ENCODE data around the gene HERC4. TPM values are rescaled to one million over a fixed set of nuclear protein-coding genes. Genes with fewer than 3 reads are reported as not detected.

Gene HERC4
- total and polyA plus RNA-seq, 9 of the 15 experiments (the other 6 are each of a cell fraction or from before 2014, with no cell fraction given), result 12.5 to 33.5 (median 22.8) TPM

DNA sequence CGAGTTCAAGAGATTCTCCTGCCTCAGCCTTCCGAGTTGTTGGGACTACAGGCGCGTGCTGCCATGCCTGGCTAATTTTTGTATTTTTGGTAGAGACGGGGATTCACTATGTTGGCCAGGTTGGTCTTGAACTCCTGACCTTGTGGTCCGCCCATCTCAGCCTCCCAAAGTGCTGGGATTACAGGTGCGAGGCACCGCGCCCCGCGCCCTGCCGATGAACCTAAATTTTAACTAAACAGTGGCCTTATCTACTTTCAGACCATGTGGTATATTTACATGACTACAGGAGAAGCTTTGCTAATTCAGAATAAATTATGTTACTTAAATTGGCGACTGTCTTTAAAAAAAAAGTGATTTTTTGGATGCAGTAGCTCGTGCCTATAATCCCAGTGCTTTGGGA lies 181.4 kb downstream of the HERC4 start:
- no TSS peak for BruUV-seq (replicated peaks)
- H3K4me1 ChIP-seq (replicated peaks in 1 of 2; ENCODE audit: control insufficient read depth in 2 of 2, insufficient read depth in 2 of 2, low read length in 2 of 2), result no peaks in the 10 kb centered on the region
- DNase-seq (ENCODE audit: extremely low read depth in 1 of 4, low spot score in 3 of 4) (no peak), FAIRE-seq (no peak), ATAC-seq (no peak)
- no peak overlapping the region for H3K27ac ChIP-seq (ENCODE audit: extremely low read depth, low read depth, low read length)
- no peaks in the 10 kb centered on the region for H4K20me1 ChIP-seq (replicated peaks; ENCODE audit: control insufficient read depth, insufficient read depth, low read length)
- in situ Hi-C loops (cut with MboI) (no loop called here), intact Hi-C loops (cut with micrococcal nuclease) (no loop called here)
- no peaks in the 10 kb centered on the region for H3K27me3 ChIP-seq (ENCODE audit: control insufficient read depth in 2 of 2, insufficient read depth in 2 of 2, low read length in 2 of 2)
- no peak overlapping the region for H3K9ac ChIP-seq (ENCODE audit: insufficient read depth in 1 of 2, low read depth in 2 of 2, low read length in 2 of 2)
- H3K4me3 ChIP-seq, result no peak overlapping the region
- H3K9me1 ChIP-seq (ENCODE audit: control insufficient read depth, insufficient read depth, low read length), result no peaks in the 10 kb centered on the region
- peaks cover 95% of the 10 kb centered on the region for H3K36me3 ChIP-seq (ENCODE audit: control insufficient read depth, insufficient read depth, low read length)
- H3K79me2 ChIP-seq (ENCODE audit: control insufficient read depth, insufficient read depth, low read length), result peaks cover 17% of the 10 kb centered on the region; the same call in 2 of the 3 replicates
- CTCF ChIA-PET (ENCODE audit: low intra/inter-chr PET ratio), result no interaction called here
- H3K9me3 ChIP-seq (replicated peaks; ENCODE audit: control insufficient read depth, insufficient read depth, low read depth, low read length), result no peaks in the 10 kb centered on the region
- 93% methylated on average over 12 of the region's 14 CpGs for WGBS (ENCODE audit: insufficient coverage, low coverage, missing lambda C conversion rate)
- H3K4me2 ChIP-seq (ENCODE audit: insufficient read depth, low read length), result no peak overlapping the region
- H2AFZ ChIP-seq (ENCODE audit: low read depth, low read length), result no peak overlapping the region
- POLR2A ChIA-PET, result interaction anchor here (0.8 to 1.1 kb wide), 2 partner anchors 22 to 198 kb away, joined by 4 to 6 read pairs; no protein-coding TSS in a partner anchor
- TF ChIP-seq SMAD3 (CRISPR knock-in tag; conservative IDR thresholded peaks at IDR 0.05) (no peak), COPS2 (conservative IDR thresholded peaks at IDR 0.05) (no peak), ZMIZ1 (IDR thresholded peaks at IDR 0.05; ENCODE audit: low read depth in 2 of 2, low read length in 2 of 2) (no peak), ZNF57 (CRISPR knock-in tag; IDR thresholded peaks at IDR 0.05) (no peak), ZNF76 (CRISPR knock-in tag; IDR thresholded peaks at IDR 0.05; ENCODE audit: borderline replicate concordance) (no peak), ETS1 (conservative IDR thresholded peaks at IDR 0.05; ENCODE audit: control insufficient read depth, low read depth, low read length) (no peak), POLR3G (IDR thresholded peaks at IDR 0.05; ENCODE audit: extremely low read depth, insufficient read length, insufficient replicate concordance) (no peak), TSC22D4 (tag; IDR thresholded peaks at IDR 0.05) (no peak), ATF3 (IDR thresholded peaks at IDR 0.05) (no peak), ATF3 (CRISPR knock-in tag; conservative IDR thresholded peaks at IDR 0.05) (no peak), HLTF (IDR thresholded peaks at IDR 0.05) (no peak), NUFIP1 (IDR thresholded peaks at IDR 0.05; ENCODE audit: partially characterized antibody) (no peak), AFF4 (CRISPR knock-in tag; IDR thresholded peaks at IDR 0.05) (no peak), BRCA1 (IDR thresholded peaks at IDR 0.05) (no peak), BRCA1 (CRISPR knock-in tag; IDR thresholded peaks at IDR 0.05) (no peak)
